Measurements from ENCODE around the gene TERF2IP.

GRCh38 chr16:75629132-75629531 lies 18.4 kb upstream of the TERF2IP start:
- TF ChIP-seq, protein P1, sequence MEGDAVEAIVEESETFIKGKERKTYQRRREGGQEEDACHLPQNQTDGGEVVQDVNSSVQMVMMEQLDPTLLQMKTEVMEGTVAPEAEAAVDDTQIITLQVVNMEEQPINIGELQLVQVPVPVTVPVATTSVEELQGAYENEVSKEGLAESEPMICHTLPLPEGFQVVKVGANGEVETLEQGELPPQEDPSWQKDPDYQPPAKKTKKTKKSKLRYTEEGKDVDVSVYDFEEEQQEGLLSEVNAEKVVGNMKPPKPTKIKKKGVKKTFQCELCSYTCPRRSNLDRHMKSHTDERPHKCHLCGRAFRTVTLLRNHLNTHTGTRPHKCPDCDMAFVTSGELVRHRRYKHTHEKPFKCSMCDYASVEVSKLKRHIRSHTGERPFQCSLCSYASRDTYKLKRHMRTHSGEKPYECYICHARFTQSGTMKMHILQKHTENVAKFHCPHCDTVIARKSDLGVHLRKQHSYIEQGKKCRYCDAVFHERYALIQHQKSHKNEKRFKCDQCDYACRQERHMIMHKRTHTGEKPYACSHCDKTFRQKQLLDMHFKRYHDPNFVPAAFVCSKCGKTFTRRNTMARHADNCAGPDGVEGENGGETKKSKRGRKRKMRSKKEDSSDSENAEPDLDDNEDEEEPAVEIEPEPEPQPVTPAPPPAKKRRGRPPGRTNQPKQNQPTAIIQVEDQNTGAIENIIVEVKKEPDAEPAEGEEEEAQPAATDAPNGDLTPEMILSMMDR (IDR thresholded peaks at IDR 0.05) = no peak
- no peak for TF ChIP-seq EZH2 (IDR thresholded peaks at IDR 0.05)

Data from neural progenitor cell (in vitro differentiated cells).